GM23338 (cell line): Measurements from ENCODE around the gene EMID1.

Source experiments
- CREB1 ChIP-seq: fragments of 250-450 bp; sonication (Bioruptor Pico); IDR thresholded peaks from 2 replicates; pipeline ENCODE4 v1.5.0; 2020; ENCODE audit warnings: low read depth, mild to moderate bottlenecking, moderate library complexity
- CTCF ChIP-seq, 2 experiments: fragments of 200-600 bp in 1 of 2; sonication (generic) in 1 of 2; conservative IDR thresholded peaks; 2 replicates each; pipeline versions ENCODE4 v1.5.1 to v1.6.1; 2016 to 2017; ENCODE audit warnings: antibody characterized with exemption in 2 of 2, low read depth in 2 of 2, mild to moderate bottlenecking in 2 of 2, moderate library complexity in 1 of 2
- ETS1 ChIP-seq: IDR thresholded peaks from 2 replicates; pipeline ENCODE4 v1.6.1; 2016; ENCODE audit warnings: antibody characterized with exemption
- EZH2 ChIP-seq: fragments of 200-600 bp; sonication (generic); IDR thresholded peaks from one replicate; pipeline ENCODE4 v1.8.0; 2017; ENCODE audit warnings: antibody characterized with exemption, mild to moderate bottlenecking, low read depth; ENCODE audit not compliant: unreplicated experiment
- EZH2phosphoT487 ChIP-seq: fragments of 200-600 bp; sonication (generic); IDR thresholded peaks from one replicate; pipeline ENCODE4 v1.8.1; 2018; ENCODE audit warnings: antibody characterized with exemption; ENCODE audit not compliant: unreplicated experiment
- JUNB ChIP-seq: IDR thresholded peaks from one replicate; pipeline ENCODE4 v1.6.1; 2016; ENCODE audit warnings: antibody characterized with exemption; ENCODE audit not compliant: unreplicated experiment
- NANOG ChIP-seq: IDR thresholded peaks from 2 replicates; pipeline ENCODE4 v1.6.1; 2016; ENCODE audit warnings: antibody characterized with exemption, borderline replicate concordance
- POLR2AphosphoS5 ChIP-seq: IDR thresholded peaks from 2 replicates; pipeline ENCODE4 v1.6.1; 2016; ENCODE audit warnings: antibody characterized with exemption, low read depth
- REST ChIP-seq: IDR thresholded peaks from one replicate; pipeline ENCODE4 v1.6.1; 2018; ENCODE audit warnings: antibody characterized with exemption; ENCODE audit not compliant: unreplicated experiment
- STAT1 ChIP-seq: IDR thresholded peaks from one replicate; pipeline ENCODE4 v1.6.1; 2016; ENCODE audit warnings: antibody characterized with exemption; ENCODE audit not compliant: unreplicated experiment
- ZNF331 ChIP-seq: fragments of 250-450 bp; sonication (Bioruptor Pico); IDR thresholded peaks from 2 replicates; pipeline ENCODE4 v1.5.0; 2020; ENCODE audit warnings: low read depth, mild to moderate bottlenecking, moderate library complexity
- ZNF462 ChIP-seq: fragments of 250-450 bp; sonication (Bioruptor Pico); IDR thresholded peaks from 2 replicates; pipeline ENCODE4 v1.5.0; 2020; ENCODE audit warnings: mild to moderate bottlenecking, moderate library complexity

GRCh38 chr22:29201782-29202181 is 3.9 kb upstream of the EMID1 start:
- no peak for TF ChIP-seq CTCF (conservative IDR thresholded peaks at IDR 0.05; ENCODE audit: low read depth in 2 of 2)
- no peak for TF ChIP-seq EZH2
- TF ChIP-seq NANOG = no peak
- TF ChIP-seq STAT1 = no peak
- TF ChIP-seq CREB1 = no peak
- TF ChIP-seq POLR2AphosphoS5 = no peak
- TF ChIP-seq EZH2phosphoT487 = no peak
- no peak for TF ChIP-seq ZNF462 (CRISPR knock-in tag)
- TF ChIP-seq ZNF331 (CRISPR knock-in tag) = no peak
- TF ChIP-seq REST = no peak
- TF ChIP-seq ETS1 = no peak
- no peak for TF ChIP-seq JUNB
